ENCODE results near the gene EFCAB8. TPM values are rescaled to one million over a fixed set of nuclear protein-coding genes. Genes with fewer than 3 reads are reported as not detected.

The EFCAB8 gene
- total RNA-seq, 1 donor from 2014 or later, result 0.41 TPM

DNA sequence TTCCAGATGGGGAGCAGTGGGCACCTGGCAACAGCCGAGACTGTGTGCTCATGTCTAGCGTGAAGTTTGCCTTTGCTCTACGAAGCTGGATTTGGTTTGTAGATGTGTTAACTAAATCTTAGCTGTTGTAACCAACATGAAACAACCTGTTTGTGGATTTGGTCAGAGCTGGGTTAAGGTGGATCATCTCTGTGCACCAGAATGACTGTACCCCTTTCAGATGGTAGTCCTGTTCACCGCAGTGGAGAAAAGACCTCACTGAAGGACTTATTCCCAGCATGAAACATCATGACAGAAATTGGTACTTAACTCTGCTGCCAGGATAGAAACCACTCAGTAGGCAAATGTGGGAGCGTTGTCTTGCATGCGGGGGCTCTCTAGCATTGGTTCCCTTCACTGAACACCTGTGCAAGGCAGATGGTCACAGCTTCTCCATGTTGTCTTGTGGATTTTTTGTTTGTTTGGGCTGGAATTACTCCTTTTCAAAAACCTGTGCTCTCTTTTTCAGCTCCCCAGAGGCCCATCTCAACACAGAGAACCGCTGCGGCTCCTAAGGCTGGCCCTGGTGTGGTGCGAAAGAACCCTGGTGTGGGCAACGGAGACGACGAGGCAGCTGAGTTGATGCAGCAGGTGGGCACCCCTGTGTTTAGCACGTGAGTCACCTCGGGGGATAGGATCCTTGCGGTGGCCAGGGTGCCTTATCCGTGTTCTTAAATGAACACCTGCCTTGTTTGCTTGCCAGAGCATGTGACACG, 19.3 kb upstream of the EFCAB8 start:
- Histone ChIP-seq H4K20me1 (ENCODE audit: insufficient read depth, low read length) (peaks cover 85% of the 10 kb centered on the region), H3K36me3 (ENCODE audit: insufficient read depth, low read length) (peaks cover 58% of the 10 kb centered on the region), H3K27ac (ENCODE audit: low read depth, low read length) (no peak overlapping the region), H3K9me3 (ENCODE audit: insufficient read depth, low read depth, low read length) (no peaks in the 10 kb centered on the region), H2AFZ (ENCODE audit: low read depth, low read length) (no peak overlapping the region), H3K4me2 (ENCODE audit: low read length) (no peak overlapping the region), H3K79me2 (ENCODE audit: insufficient read depth, low read length) (peaks cover 90% of the 10 kb centered on the region), H3K4me1 (ENCODE audit: insufficient read depth, low read length) (no peaks in the 10 kb centered on the region), H3K4me3 (ENCODE audit: insufficient read depth, low read depth, low read length) (no peak overlapping the region), H3K27me3 (ENCODE audit: insufficient read depth, low read length) (no peaks in the 10 kb centered on the region), H3K9ac (ENCODE audit: low read length) (no peak overlapping the region)
- no peaks in the 10 kb centered on the region for H3K27me3 Mint-ChIP-seq (ENCODE audit: low read depth, unreplicated experiment)
- no peak for FAIRE-seq
- H3K4me3 Mint-ChIP-seq (ENCODE audit: unreplicated experiment), result no peak overlapping the region
- peaks cover 4% of the 10 kb centered on the region for H3K4me1 Mint-ChIP-seq (ENCODE audit: low read depth, unreplicated experiment)
- DNase-seq (ENCODE audit: low read depth), result no peak
- no peaks in the 10 kb centered on the region for H3K9me3 Mint-ChIP-seq (ENCODE audit: unreplicated experiment)
- peaks cover 14% of the 10 kb centered on the region for H3K36me3 Mint-ChIP-seq (ENCODE audit: low read depth, unreplicated experiment)
- TF ChIP-seq, protein P1, sequence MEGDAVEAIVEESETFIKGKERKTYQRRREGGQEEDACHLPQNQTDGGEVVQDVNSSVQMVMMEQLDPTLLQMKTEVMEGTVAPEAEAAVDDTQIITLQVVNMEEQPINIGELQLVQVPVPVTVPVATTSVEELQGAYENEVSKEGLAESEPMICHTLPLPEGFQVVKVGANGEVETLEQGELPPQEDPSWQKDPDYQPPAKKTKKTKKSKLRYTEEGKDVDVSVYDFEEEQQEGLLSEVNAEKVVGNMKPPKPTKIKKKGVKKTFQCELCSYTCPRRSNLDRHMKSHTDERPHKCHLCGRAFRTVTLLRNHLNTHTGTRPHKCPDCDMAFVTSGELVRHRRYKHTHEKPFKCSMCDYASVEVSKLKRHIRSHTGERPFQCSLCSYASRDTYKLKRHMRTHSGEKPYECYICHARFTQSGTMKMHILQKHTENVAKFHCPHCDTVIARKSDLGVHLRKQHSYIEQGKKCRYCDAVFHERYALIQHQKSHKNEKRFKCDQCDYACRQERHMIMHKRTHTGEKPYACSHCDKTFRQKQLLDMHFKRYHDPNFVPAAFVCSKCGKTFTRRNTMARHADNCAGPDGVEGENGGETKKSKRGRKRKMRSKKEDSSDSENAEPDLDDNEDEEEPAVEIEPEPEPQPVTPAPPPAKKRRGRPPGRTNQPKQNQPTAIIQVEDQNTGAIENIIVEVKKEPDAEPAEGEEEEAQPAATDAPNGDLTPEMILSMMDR (IDR thresholded peaks at IDR 0.05; ENCODE audit: insufficient read depth, low read depth, low read length), result no peak
- TF ChIP-seq EZH2 (IDR thresholded peaks at IDR 0.05; ENCODE audit: insufficient read depth, low read length), result no peak
- no peak overlapping the region for H3K27ac Mint-ChIP-seq (ENCODE audit: unreplicated experiment)

DNA sequence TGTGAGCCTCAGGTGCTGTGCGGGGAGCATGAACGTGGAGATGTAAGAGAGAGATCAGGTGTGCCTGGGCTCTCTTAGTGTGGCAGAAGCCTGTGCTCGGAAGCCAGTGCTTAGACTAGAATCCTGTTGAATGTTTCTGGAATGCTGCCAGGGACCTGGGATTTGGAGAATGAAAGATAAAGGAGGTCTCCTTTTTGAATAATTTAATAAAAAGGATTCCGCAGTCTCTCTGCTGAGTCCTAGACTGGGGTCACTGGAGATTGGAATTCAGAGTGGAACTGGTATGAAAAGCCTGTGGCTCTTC, 18.8 kb upstream of the EFCAB8 start:
- H3K36me3 ChIP-seq (ENCODE audit: insufficient read depth, low read length), result peaks cover 52% of the 10 kb centered on the region
- peaks cover 14% of the 10 kb centered on the region for H3K36me3 Mint-ChIP-seq (ENCODE audit: low read depth, unreplicated experiment)
- H3K4me3 Mint-ChIP-seq (ENCODE audit: unreplicated experiment), result no peak overlapping the region
- no peak overlapping the region for H3K9ac ChIP-seq (ENCODE audit: low read length)
- no peaks in the 10 kb centered on the region for H3K4me1 ChIP-seq (ENCODE audit: insufficient read depth, low read length)
- FAIRE-seq (no peak), DNase-seq (ENCODE audit: low read depth) (no peak)
- H3K9me3 ChIP-seq (ENCODE audit: insufficient read depth, low read depth, low read length), result no peaks in the 10 kb centered on the region
- no peak overlapping the region for H3K4me3 ChIP-seq (ENCODE audit: insufficient read depth, low read depth, low read length)
- H3K79me2 ChIP-seq (ENCODE audit: insufficient read depth, low read length), result peaks cover 90% of the 10 kb centered on the region
- H3K27me3 ChIP-seq (ENCODE audit: insufficient read depth, low read length), result no peaks in the 10 kb centered on the region
- H3K27me3 Mint-ChIP-seq (ENCODE audit: low read depth, unreplicated experiment), result no peaks in the 10 kb centered on the region
- H2AFZ ChIP-seq (ENCODE audit: low read depth, low read length), result no peak overlapping the region
- H3K4me1 Mint-ChIP-seq (ENCODE audit: low read depth, unreplicated experiment), result peaks cover 4% of the 10 kb centered on the region
- H3K27ac Mint-ChIP-seq (ENCODE audit: unreplicated experiment), result no peak overlapping the region
- H3K9me3 Mint-ChIP-seq (ENCODE audit: unreplicated experiment), result no peaks in the 10 kb centered on the region
- TF ChIP-seq, protein P1 (IDR thresholded peaks at IDR 0.05; ENCODE audit: insufficient read depth, low read depth, low read length), result no peak
- TF ChIP-seq EZH2 (IDR thresholded peaks at IDR 0.05; ENCODE audit: insufficient read depth, low read length), result no peak
- no peak overlapping the region for H3K4me2 ChIP-seq (ENCODE audit: low read length)
- no peak overlapping the region for H3K27ac ChIP-seq (ENCODE audit: low read depth, low read length)
- H4K20me1 ChIP-seq (ENCODE audit: insufficient read depth, low read length), result peaks cover 89% of the 10 kb centered on the region

DNA sequence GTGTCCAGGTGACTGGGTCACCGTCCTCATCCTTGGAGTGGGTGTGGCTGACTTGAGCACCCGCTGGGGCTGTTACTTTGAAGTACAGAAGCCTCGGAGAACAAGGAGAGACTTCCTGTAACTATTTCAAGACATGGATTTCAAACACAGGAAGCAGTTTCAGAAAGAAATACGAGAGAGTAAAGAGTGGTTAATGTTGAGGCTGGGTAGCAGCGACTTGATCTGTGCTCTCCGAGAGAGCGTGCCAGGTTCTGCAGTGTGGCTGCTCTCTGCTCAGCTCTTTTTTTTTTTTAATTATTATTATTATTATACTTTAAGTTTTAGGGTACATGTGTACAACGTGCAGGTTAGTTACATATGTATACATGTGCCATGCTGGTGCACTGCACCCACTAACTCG, 17.5 kb upstream of the EFCAB8 start:
- H3K4me3 Mint-ChIP-seq (ENCODE audit: unreplicated experiment), result no peak overlapping the region
- no peak for FAIRE-seq
- Histone ChIP-seq H3K36me3 (ENCODE audit: insufficient read depth, low read length) (peaks cover 54% of the 10 kb centered on the region), H3K79me2 (ENCODE audit: insufficient read depth, low read length) (peaks cover 92% of the 10 kb centered on the region), H4K20me1 (ENCODE audit: insufficient read depth, low read length) (peaks cover 91% of the 10 kb centered on the region), H2AFZ (ENCODE audit: low read depth, low read length) (no peak overlapping the region), H3K9me3 (ENCODE audit: insufficient read depth, low read depth, low read length) (no peaks in the 10 kb centered on the region), H3K9ac (ENCODE audit: low read length) (no peak overlapping the region), H3K27ac (ENCODE audit: low read depth, low read length) (no peak overlapping the region), H3K4me2 (ENCODE audit: low read length) (no peak overlapping the region), H3K4me3 (ENCODE audit: insufficient read depth, low read depth, low read length) (no peak overlapping the region), H3K4me1 (ENCODE audit: insufficient read depth, low read length) (no peaks in the 10 kb centered on the region), H3K27me3 (ENCODE audit: insufficient read depth, low read length) (no peaks in the 10 kb centered on the region)
- no peak overlapping the region for H3K27ac Mint-ChIP-seq (ENCODE audit: unreplicated experiment)
- DNase-seq (ENCODE audit: low read depth), result no peak
- H3K9me3 Mint-ChIP-seq (ENCODE audit: unreplicated experiment), result no peaks in the 10 kb centered on the region
- peaks cover 14% of the 10 kb centered on the region for H3K36me3 Mint-ChIP-seq (ENCODE audit: low read depth, unreplicated experiment)
- H3K4me1 Mint-ChIP-seq (ENCODE audit: low read depth, unreplicated experiment), result peaks cover 7% of the 10 kb centered on the region
- H3K27me3 Mint-ChIP-seq (ENCODE audit: low read depth, unreplicated experiment), result no peaks in the 10 kb centered on the region
- TF ChIP-seq EZH2 (IDR thresholded peaks at IDR 0.05; ENCODE audit: insufficient read depth, low read length), result no peak
- TF ChIP-seq, protein P1 (IDR thresholded peaks at IDR 0.05; ENCODE audit: insufficient read depth, low read depth, low read length), result no peak

Data from astrocyte (in vitro differentiated cells and primary cell).